Myometrial cell (primary cell): Measurements from ENCODE around the gene C11orf86. TPM values are rescaled to one million over a fixed set of nuclear protein-coding genes. Genes with fewer than 3 reads are reported as not detected.

Source experiments
- total RNA-seq: library from RNA; depleted of rRNA; stranded (reverse); fragments of >200 nt; gene quantifications from 2 replicates; pipeline ENCODE4 v1.2.3, GENCODE V29; 2015

C11orf86 gene
- not detected in 2 replicates for total RNA-seq

DNA sequence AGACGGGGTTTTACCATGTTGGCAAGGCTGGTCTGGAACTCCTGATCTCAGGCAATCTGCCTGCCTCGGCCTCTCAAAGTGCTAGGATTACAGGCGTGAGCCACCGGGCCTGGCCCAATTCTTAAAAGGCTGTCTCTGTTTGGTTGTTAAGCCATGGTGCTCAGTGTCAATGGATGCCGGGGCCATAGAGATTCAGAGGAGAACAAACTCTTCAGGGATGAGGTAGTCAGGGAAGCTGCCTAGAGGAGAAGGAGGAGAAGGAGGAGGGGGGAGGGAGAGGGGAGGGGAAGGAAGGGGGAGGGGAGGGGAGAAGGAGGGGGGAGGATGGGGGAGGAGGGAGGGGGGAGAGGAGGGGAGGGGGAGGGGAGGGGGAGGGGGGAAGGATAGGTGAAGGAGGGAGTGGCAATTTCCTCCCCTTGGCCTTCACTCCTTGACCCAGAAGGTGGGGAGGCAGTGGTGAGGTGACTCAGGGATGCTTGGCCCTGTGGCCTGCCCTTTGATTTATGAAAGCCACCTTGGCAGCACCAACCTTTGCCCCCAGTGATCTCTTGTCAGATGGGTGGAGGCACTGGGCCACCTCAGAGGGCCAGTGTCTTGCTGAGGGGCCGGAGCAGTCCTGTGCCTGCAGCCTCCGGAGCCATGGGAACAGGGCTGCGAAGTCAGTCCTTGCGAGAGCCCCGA lies at the start of gene C11orf86:
TSS of gene C11orf86 (plus strand) at position 581 of the 681 bp plus-strand sequence. CDS start at position 640, 59 bp downstream.

DNA sequence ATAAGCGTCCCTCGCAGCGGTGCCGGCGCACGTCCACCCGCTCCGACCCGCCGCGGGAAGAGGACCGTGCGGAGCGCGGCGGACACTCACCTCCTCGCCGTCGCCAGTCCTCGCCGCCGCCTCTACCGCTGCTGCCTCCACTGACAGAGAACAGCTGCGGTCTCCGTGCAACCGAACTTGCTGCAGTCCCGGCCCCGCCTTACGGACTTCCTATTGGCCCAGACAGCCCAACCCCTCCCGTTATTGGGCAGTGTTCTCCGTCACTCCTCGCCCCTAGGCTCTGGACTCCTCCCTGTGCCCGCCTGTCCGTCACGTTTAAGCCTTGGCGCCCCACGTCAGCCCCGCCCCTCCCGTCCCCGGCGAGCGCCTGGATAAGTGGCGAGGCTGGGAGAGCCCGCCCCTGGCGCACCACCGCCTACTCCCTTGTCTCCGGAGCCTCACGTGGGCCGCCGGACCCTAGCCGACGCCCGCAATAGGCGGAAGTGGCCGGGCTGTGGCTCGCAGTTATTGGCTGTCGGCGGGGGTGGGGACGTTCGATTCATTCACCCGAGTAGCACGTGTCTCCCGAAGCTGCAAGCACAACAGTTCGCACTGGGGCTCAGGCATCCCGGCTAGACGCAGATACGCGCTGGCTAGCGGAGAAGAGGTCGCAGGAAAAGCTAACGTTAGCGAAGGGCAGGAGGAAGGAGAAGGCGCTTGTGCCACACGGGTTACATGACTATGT lies 16.7 kb upstream of the C11orf86 start, which contains the start of gene PC:
TSS of gene PC (minus strand) at position 152 of the 724 bp plus-strand sequence. CDS start 86,224 bp downstream, outside the sequence.

DNA sequence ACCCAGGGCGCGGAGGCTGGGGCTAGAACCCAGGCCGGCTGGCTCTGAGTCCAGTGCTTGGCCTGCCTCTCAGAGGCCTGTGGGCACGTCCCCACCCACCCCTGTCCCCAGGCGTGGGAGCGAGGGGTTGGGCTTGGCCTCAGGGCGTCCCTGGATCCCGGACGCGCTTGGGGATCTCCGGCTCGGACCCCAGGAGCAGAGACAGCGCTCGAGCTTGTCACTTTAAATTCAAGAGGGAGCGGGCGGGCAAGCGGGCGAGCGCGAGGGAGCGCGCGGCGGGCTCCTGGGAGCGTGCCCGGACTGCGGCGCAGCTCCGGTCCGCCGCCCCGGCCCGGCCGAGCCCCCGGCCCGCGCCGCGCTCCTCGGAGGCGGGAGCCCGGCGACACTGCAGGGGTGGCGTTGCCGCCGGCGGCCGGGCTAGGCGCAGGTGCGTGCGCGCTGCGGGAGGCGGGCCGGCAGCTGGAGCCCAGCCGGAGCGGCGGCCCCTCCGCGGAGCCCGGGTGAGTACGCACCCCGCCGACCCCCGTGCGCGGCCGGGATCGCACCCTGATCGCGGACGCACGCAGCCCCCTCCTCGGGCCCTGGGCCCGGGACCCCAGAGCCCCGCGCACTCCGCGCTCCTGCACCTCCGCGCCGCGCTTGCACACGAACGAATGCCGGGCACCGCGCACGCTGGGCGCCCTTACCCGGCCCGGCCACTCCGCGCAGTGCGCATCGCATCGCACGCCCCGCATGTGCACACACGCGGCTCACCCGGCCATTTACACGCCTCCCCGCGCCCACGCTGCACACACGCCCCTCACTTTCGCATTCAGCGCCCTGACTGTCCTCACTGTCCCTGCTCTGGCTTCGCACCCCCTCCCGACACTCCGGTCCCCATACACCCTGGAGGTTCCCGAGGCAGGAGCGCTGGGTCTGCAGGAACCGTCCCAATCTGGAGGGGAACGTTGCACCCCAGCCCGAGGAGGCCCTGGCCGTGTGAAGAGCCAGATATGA lies 48.2 kb downstream of the C11orf86 start, which contains the start of gene SYT12:
TSS of gene SYT12 (plus strand) at position 174 of the 996 bp plus-strand sequence. CDS start 7,011 bp downstream, outside the sequence.

Other genes with a start within 250 kb of the C11orf86 start
- 0.18 and 0.29 TPM in 2 replicates for gene SPTBN2, start 246.1 kb upstream of the C11orf86 start, total RNA-seq
- gene RCE1, start 131.9 kb upstream of the C11orf86 start, total RNA-seq, result 20.2 and 40.1 TPM in 2 replicates
- 23.6 and 28.9 TPM in 2 replicates for gene LRFN4, start 118.2 kb upstream of the C11orf86 start, total RNA-seq
- 25.9 and 32.4 TPM in 2 replicates for gene PC, start 16.9 kb upstream of the C11orf86 start, total RNA-seq
- gene SYT12, start 47.8 kb downstream of the C11orf86 start, total RNA-seq, result 0.18 and 0.58 TPM in 2 replicates
- gene RHOD, start 81.5 kb downstream of the C11orf86 start, total RNA-seq, result 11.2 and 22.5 TPM in 2 replicates
- gene KDM2A, start 144.0 kb downstream of the C11orf86 start, total RNA-seq, result 22.2 and 22.5 TPM in 2 replicates